Testis (tissue), 2 donors: ENCODE results near the gene CFAP221.

Experiments
- CTCF ChIP-seq, 3 experiments: fragments of 450-650 bp in 2 of 3; fragments of 200-600 bp in 1 of 3; sonication (generic) in 1 of 3; IDR thresholded peaks; one replicate each; pipeline ENCODE4 v1.5.1; 2016 to 2019; ENCODE audit warnings: antibody characterized with exemption in 3 of 3, mild to moderate bottlenecking in 2 of 3, moderate library complexity in 1 of 3
- POLR2A ChIP-seq: fragments of 450-650 bp; IDR thresholded peaks from one replicate; pipeline ENCODE4 v1.6.1; 2017; ENCODE audit warnings: antibody characterized with exemption, mild to moderate bottlenecking, moderate library complexity

DNA sequence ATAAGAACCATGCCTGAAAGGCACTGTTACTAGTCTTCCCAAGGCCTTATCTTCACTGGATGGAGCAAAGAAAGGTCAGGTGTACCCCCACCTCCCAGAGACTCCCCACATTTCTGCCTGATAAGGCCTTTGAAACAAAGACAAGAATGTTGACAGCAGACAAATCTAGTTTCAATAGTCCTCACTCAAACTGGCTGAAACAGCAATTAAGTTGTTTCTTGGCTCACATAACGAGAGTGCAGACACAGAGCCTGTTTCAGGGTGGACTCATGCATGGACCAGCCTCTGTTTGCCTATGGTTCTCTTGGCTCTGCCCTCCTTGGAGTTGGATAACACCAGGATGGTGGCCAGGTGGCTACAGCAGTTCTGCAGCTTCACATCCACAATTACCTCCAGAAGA, 7.5 kb upstream of the CFAP221 start:
- TF ChIP-seq CTCF (IDR thresholded peaks at IDR 0.05), result no peak
- TF ChIP-seq POLR2A, result no peak
